HG03378 (cell line): ENCODE results near the gene ZMIZ1.

Source experiments
- ATAC-seq: cut with Tn5 transposase; IDR thresholded peaks from one replicate; pipeline ENCODE4 v1.9.1; 2021; ENCODE audit warnings: mild to moderate bottlenecking, moderate library complexity; ENCODE audit not compliant: unreplicated experiment

ZMIZ1 gene

GRCh38 chr10:79180414-79181221, 111.9 kb downstream of the ZMIZ1 start:
- ATAC-seq = no peak

- no peak for ATAC-seq
Observed at GRCh38 chr10:79181227-79181626, 112.5 kb downstream of the ZMIZ1 start.

GRCh38 chr10:79181698-79182521, 113.1 kb downstream of the ZMIZ1 start:
- no peak for ATAC-seq

- ATAC-seq = no peak
Observed at GRCh38 chr10:79182781-79183467, 114.2 kb downstream of the ZMIZ1 start.

- ATAC-seq = no peak
Observed at GRCh38 chr10:79183468-79183865, 114.7 kb downstream of the ZMIZ1 start.

GRCh38 chr10:79184145-79184625, 115.4 kb downstream of the ZMIZ1 start:
- ATAC-seq = no peak

- no peak for ATAC-seq
Observed at GRCh38 chr10:79184657-79185056, 115.9 kb downstream of the ZMIZ1 start.

GRCh38 chr10:79185067-79185774, 116.5 kb downstream of the ZMIZ1 start:
- no peak for ATAC-seq

- ATAC-seq = no peak
Observed at GRCh38 chr10:79185796-79186374, 117.1 kb downstream of the ZMIZ1 start.

- ATAC-seq = no peak
Observed at GRCh38 chr10:79186486-79187120, 117.8 kb downstream of the ZMIZ1 start.

- ATAC-seq = no peak
Observed at GRCh38 chr10:79187121-79187940, 118.6 kb downstream of the ZMIZ1 start.

- no peak for ATAC-seq
Observed at GRCh38 chr10:79188154-79188965, 119.6 kb downstream of the ZMIZ1 start.

GRCh38 chr10:79189181-79189580, 120.4 kb downstream of the ZMIZ1 start:
- no peak for ATAC-seq

GRCh38 chr10:79189853-79190435, 121.2 kb downstream of the ZMIZ1 start:
- no peak for ATAC-seq

- no peak for ATAC-seq
Observed at GRCh38 chr10:79190740-79191261, 122.0 kb downstream of the ZMIZ1 start.

GRCh38 chr10:79191951-79192676, 123.3 kb downstream of the ZMIZ1 start:
- ATAC-seq = no peak

- ATAC-seq = no peak
Observed at GRCh38 chr10:79192677-79193003, 123.9 kb downstream of the ZMIZ1 start.
